Panc1 (cell line): ENCODE measurements around the gene HK3. TPM values are rescaled to one million over a fixed set of nuclear protein-coding genes. Genes with fewer than 3 reads are reported as not detected.

Experiments
- ATAC-seq: fragments of 200-7000 bp; cut with Tn5 transposase; 2 replicates; pipeline ENCODE4 v1.9.1; 2020; ENCODE audit warnings: mild to moderate bottlenecking, moderate library complexity
- BruUV-seq: library from RNA; stranded (reverse); fragments of 400-500 nt; replicated peaks from 2 replicates; lab custom pipeline; 2021; lab: Mats Ljungman, UMichigan
- CTCF ChIA-PET: fragments of 300-600 bp; sonication (Branson Sonifier 250); formaldehyde crosslinking; loops from one replicate; lab custom pipeline; 2022; ENCODE audit warnings: antibody characterized with exemption; lab: Charles Lee
- POLR2A ChIA-PET: fragments of 300-600 bp; sonication (Branson Sonifier 250); formaldehyde crosslinking; loops from one replicate; lab custom pipeline; 2022; ENCODE audit warnings: antibody characterized with exemption; lab: Charles Lee
- DNase-seq: peaks from one replicate; pipeline ENCODE4 v3.0.0-alpha.2; 2010; ENCODE audit warnings: low read depth, low spot score
- H3K27ac ChIP-seq: 2 replicates; pipeline ENCODE4 v1.5.1; 2011; ENCODE audit warnings: mild to moderate bottlenecking, low read length, inconsistent platforms
- H3K27me3 ChIP-seq: fragments of 200-500 bp; sonication (Bioruptor generic); 2 replicates; pipeline ENCODE4 v1.6.0; 2014; ENCODE audit warnings: low read length, inconsistent platforms; ENCODE audit not compliant: control insufficient read depth, insufficient read depth
- H3K36me3 ChIP-seq: fragments of 200-500 bp; sonication (Bioruptor generic); 2 replicates; pipeline ENCODE4 v1.5.1; 2014; ENCODE audit warnings: inconsistent platforms, mild to moderate bottlenecking, low read length, moderate library complexity; ENCODE audit not compliant: control insufficient read depth, insufficient read depth
- H3K4me1 ChIP-seq: 2 replicates; pipeline ENCODE4 v1.5.1; 2011; ENCODE audit warnings: inconsistent platforms, mild to moderate bottlenecking, low read length, moderate library complexity; ENCODE audit not compliant: control insufficient read depth, insufficient read depth
- H3K4me3 ChIP-seq, 2 experiments: 2 replicates each; pipeline ENCODE4 v1.5.1; 2011 to 2012; ENCODE audit warnings: low read depth in 2 of 2, low read length in 2 of 2, mild to moderate bottlenecking in 2 of 2, inconsistent platforms in 1 of 2, moderate library complexity in 1 of 2
- H3K9me3 ChIP-seq: fragments of 200-500 bp; sonication (Bioruptor generic); 2 replicates; pipeline ENCODE4 v1.5.1; 2014; ENCODE audit warnings: low read depth, mild to moderate bottlenecking, inconsistent platforms, low read length, moderate library complexity; ENCODE audit not compliant: control insufficient read depth, insufficient read depth
- CTCF ChIP-seq: fragments of 450-650 bp; IDR thresholded peaks from 2 replicates; pipeline ENCODE4 v1.5.1; 2017; ENCODE audit warnings: mild to moderate bottlenecking
- POLR2AphosphoS5 ChIP-seq: IDR thresholded peaks from 2 replicates; pipeline ENCODE4 v1.6.1; 2012; ENCODE audit warnings: mild to moderate bottlenecking, low read depth, low read length, moderate library complexity
- REST ChIP-seq, 2 experiments: IDR thresholded peaks; 2 replicates each; pipeline ENCODE4 v1.6.1; 2011 to 2012; ENCODE audit warnings: low read depth in 2 of 2, control low read depth in 1 of 2, low read length in 1 of 2, mild to moderate bottlenecking in 1 of 2, moderate library complexity in 1 of 2; ENCODE audit not compliant: insufficient read depth in 1 of 2
- SIN3A ChIP-seq: IDR thresholded peaks from 2 replicates; pipeline ENCODE4 v1.6.1; 2012; ENCODE audit warnings: low read depth, mild to moderate bottlenecking, low read length, moderate library complexity, borderline replicate concordance; ENCODE audit not compliant: insufficient read depth
- TCF7L2 ChIP-seq: IDR thresholded peaks from 2 replicates; pipeline ENCODE4 v1.6.1; 2011; ENCODE audit warnings: mild to moderate bottlenecking, low read depth, low read length, inconsistent platforms
- in situ Hi-C: cut with HindIII; loops from 2 replicates; pipeline ENCODE4 v1.10.0; 2016; ENCODE audit warnings: low sequenced_read_pairs, low pct_unique_long_range_greater_than_20kb
- intact Hi-C: fragments of 100-400 bp; cut with micrococcal nuclease; formaldehyde crosslinking; loops from one replicate; pipeline ENCODE4 v1.10.0; 2022; ENCODE audit not compliant: unreplicated experiment
- total RNA-seq: library from RNA; stranded (reverse); gene quantifications from one replicate; pipeline ENCODE4 v1.2.1, GENCODE V29; 2021; ENCODE audit not compliant: unreplicated experiment

Gene HK3
- total RNA-seq, 1 experiment from 2014 or later: not detected

DNA sequence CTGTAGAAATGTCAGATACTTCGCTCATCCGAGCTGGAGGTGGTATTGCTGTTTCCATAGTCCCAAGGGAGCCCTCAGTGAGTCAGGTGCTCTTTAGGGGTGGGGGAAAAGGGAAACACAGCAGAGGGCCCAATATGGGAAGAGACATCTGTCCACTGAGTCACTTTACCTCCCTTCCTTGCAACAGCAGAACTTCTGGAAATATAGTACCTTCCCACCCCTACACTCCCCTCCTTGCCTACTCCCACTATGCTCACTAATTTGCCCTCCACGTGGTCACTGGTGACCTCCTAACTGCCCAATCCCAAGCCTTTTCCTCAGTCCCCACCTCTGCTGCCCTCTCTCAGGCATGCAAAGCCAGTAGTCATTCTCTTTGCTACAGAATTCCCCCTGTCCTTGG, 1.9 kb downstream of the HK3 start:
- no peaks in the 10 kb centered on the region for H3K4me1 ChIP-seq
- H3K4me3 ChIP-seq: no peak overlapping the region
- intact Hi-C loops (no loop called here), in situ Hi-C loops (no loop called here)
- H3K27ac ChIP-seq: no peak overlapping the region
- no peak for DNase-seq
- H3K27me3 ChIP-seq: no peaks in the 10 kb centered on the region
- no peak for ATAC-seq
- H3K36me3 ChIP-seq: no peaks in the 10 kb centered on the region
- H3K9me3 ChIP-seq: no peaks in the 10 kb centered on the region
- POLR2A ChIA-PET: no interaction called here
- CTCF ChIA-PET: no interaction called here
- BruUV-seq: no TSS peak
- TF ChIP-seq SIN3A (no peak), REST (IDR thresholded peaks at IDR 0.05; ENCODE audit: insufficient read depth in 1 of 2, low read depth in 2 of 2, low read length in 1 of 2) (no peak), TCF7L2 (no peak), POLR2AphosphoS5 (no peak), CTCF (no peak)

DNA sequence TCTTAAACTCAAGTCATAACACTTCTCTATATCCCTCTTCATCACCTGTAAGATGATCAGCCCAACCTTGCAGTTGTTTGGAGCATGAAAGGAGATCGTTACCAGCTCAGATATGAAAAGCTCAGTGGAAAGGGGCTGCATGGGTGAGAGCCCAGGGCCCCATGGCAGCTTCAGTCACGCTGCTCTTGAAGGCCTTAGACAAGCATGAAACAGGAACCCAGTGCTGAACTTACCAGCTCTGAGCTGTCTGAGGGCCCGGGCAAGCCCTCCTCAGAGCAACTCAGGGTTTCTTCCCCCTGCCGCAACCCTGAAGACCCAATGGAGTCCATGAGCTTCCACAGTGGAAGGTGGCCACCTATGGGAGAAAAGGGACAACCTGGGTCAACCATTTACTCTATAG, 3.3 kb downstream of the HK3 start:
- no TSS peak for BruUV-seq
- Histone ChIP-seq H3K27ac (no peak overlapping the region), H3K4me1 (no peaks in the 10 kb centered on the region), H3K27me3 (no peaks in the 10 kb centered on the region; the same call in 1 of the 2 replicates), H3K36me3 (no peaks in the 10 kb centered on the region), H3K4me3 (no peak overlapping the region), H3K9me3 (no peaks in the 10 kb centered on the region)
- intact Hi-C loops (no loop called here), in situ Hi-C loops (no loop called here)
- TF ChIP-seq TCF7L2 (no peak), POLR2AphosphoS5 (no peak), SIN3A (no peak), REST (IDR thresholded peaks at IDR 0.05; ENCODE audit: insufficient read depth in 1 of 2, low read depth in 2 of 2, low read length in 1 of 2) (no peak), CTCF (no peak)
- ATAC-seq: no peak
- CTCF ChIA-PET: no interaction called here
- no peak for DNase-seq
- POLR2A ChIA-PET: no interaction called here
